GM19240 (cell line): Measurements from ENCODE around the gene SP6.
A peak's percentile ranks its signal among the peaks of the same experiment; 100 is the strongest.

Experiments used
- DNase-seq: peaks from one replicate; pipeline ENCODE4 v3.0.0; 2011; ENCODE audit warnings: low spot score; ENCODE audit not compliant: insufficient read length

SP6 gene

DNA sequence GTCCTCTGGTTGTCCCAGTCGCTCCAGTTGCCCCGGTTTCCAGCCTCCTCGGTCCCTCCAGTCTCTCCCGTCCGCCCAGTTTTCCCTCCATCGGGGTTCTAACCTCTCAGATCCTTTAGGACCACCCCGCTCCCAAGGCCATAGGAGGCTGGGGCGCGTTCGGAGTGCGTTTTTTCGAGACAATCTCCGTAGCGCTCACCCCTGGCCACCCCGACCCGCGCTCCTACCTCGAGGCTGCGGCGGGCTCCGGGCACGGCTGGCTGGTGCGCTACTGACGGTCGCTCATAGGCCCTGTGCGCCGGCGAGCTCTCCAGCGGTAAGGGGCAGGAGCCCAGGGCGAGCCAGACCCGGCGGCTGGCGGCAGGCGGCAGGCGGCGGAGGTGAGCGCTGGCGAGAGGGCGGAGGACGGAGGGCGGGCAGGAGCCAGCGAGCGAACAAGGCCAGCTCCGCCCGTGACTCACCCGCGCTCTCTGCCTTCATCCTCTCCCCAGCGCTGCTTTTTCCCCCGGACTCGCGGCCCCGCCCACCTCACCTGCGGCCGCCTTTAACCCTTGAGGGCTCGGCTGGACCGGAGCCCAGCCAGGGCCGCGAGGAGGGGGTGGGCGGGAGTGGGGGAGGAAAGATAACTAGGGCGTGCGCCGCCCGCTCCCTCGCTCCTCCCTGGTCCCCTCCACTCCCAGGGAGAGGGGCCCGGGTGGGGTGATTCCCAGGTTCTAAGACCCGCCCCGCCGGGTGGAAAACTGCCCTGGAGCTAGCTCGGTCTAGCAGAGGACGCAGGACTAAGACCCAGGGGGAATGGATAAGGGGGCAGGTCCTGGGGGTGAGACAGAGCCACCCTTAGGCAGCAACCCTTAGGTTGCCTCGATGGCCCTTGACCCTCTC lies at the start of gene SP6:
Gene SP6 (minus strand): TSS at position 472 of the 882 bp plus-strand sequence. CDS start 2,734 bp downstream, outside the sequence.
- no peak for DNase-seq

DNA sequence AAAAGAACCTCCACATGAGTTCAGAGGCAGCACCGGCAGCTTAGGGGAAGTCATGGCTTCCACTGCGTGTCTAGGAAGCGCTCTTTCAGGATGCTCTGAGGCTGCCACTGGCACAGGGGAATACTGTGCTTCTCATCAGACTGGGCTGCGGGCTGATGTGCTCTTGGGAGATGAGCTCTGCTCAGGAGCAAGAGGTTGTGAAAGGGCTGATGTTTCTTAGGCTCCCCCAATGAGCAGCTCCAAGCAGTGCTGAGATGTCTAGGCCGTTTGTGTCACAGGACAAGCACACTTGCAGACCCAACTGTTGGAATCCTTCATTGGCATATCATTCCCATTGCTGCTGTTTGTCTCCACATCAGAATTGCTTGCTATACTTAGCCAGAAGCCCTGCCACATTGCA lies 48.7 kb upstream of the SP6 start:
- DNase-seq, result no peak

DNA sequence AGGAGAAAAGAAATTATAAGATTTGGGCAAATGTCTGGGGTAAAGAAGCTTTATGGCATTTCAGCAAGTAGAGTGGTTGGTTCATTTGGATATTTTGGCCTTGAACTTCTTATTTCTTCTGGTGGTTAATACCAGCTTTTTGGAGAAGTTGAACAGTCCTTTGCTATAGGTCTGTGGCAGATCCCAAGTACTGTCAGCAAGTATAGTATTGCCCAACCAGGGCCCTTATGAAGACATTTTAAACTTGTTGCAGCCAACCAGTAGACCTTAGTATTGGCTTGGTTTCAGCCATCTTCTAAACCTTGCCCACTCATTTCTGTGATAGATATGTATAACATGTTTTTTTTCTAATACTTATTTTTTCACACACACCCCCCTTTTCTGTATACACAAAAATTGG lies 47.3 kb upstream of the SP6 start:
- no peak for DNase-seq

DNA sequence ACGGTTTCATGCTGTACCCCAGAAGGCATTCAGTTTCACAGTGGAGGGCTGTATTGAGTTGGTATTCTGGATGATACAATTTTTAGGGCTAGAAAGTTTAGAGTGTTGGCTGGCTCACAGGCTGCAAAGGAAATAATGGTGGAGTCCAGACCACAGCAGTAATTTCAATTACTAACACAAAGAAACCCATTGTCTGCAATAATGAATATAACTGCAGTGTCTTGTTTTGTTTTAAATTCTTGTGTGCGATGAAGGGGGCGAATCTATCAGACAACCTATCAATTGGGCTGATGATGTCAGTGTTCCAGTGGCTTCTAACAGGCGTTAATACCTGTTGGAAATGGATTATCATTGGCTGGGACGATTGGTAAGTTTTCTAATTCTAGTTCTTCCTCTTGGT lies 46.6 kb upstream of the SP6 start:
- no peak for DNase-seq

DNA sequence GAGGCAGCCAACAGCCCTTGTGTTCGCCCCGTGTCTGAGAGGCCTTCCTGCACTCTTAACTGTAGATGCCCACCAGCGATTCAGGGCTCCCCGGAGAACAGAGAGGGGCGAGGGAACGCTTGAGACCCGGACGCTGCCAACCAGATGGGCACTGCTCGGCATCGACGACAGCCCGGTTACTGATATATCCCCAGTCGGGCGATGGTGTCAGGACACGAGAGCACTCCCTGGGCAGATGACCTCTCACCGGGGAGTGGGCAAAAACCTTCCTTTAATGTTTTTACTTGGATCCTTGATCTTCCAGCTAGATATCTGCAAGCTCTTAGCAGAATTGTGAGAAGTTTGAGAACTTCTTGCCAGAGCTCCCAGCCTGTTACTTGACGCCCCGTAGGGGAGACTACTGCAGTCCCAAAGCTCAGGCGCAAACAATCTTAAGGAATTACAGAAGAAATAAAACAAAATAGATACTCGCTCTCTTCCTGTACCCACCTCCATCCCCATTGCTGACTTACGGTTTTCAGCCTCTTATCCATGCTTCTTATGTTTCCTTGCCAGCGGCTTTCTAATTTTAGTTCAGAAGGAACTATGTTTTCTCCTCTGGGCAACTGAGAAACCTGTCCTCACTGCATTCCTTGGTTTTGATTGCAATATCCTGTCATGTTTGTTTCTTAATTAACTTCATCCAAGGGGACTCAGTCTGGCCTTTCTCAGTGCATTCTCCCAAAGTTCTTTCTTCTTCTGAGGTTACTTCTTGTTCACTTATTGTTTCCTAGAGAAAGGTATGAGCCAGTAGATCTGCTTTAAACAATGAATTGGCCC lies 45.9 kb upstream of the SP6 start:
- no peak for DNase-seq

DNA sequence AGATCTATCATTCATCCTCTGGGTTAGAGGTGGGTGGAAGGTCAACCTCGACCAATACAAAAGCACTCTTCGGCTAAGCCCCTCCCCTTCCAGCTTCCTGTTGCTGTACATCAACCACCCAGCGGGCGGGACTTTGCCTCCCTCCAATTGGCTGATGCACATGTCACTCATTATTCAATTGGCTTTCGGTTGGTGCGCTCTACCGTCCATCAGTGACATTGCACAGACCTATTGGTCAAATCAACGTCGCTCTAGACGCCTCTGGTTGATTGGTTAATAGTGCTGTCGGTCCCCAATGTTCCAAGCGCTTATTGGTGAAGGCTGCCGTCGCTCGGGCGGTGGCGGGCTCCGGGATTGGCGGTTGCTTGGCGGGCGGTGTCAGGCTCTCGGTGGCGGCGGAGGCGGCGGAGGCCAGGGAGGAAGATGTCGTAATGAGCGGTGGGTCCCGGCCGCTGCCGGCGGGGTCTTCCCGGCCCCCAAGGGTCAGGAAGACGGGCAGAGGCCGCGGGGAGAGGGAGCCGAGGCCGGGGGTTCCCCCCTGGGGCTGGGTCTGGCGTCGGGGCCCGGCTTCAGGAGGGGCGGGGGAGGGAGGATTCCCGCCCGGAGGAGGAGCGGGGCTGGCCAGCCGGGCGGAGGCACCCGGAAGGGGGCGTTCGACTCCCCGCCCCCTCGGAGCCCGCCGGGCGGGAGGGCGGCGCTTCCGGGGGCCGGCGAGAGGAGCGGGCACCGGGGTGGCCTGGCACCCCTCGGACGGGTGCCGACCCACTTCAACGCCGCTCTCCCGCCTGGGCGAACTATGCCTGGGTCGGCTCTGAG lies 45.1 kb upstream of the SP6 start, which contains the start of gene SP2:
Gene SP2 (plus strand): TSS at position 381 of the 816 bp plus-strand sequence. CDS start 51 bp downstream, at position 432.
- peak; percentile 98 for DNase-seq

DNA sequence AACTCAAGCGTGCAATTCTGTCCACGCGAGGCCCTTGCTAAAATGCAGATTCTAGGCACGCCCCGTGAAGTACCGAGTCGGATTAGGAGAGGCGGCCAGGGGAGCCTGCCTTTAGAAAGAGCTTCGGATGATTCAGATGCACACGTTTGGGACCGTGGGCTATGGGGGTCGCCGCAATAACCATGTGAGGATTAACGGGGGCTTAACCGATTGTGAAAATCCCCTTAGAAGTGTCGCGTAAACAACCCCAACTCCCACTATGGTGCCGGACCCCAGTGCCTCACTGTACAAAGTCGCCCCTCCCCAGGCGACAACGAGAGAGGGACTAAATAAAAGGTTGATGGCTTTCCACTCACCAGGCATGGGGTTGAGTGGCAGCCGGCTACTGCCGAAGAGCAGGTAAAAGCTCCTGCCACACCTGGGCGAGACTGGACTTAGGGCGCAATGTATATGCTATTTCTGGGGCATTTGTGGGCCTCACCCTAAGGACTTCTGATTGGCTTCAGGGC lies 44.4 kb upstream of the SP6 start:
- no peak for DNase-seq

DNA sequence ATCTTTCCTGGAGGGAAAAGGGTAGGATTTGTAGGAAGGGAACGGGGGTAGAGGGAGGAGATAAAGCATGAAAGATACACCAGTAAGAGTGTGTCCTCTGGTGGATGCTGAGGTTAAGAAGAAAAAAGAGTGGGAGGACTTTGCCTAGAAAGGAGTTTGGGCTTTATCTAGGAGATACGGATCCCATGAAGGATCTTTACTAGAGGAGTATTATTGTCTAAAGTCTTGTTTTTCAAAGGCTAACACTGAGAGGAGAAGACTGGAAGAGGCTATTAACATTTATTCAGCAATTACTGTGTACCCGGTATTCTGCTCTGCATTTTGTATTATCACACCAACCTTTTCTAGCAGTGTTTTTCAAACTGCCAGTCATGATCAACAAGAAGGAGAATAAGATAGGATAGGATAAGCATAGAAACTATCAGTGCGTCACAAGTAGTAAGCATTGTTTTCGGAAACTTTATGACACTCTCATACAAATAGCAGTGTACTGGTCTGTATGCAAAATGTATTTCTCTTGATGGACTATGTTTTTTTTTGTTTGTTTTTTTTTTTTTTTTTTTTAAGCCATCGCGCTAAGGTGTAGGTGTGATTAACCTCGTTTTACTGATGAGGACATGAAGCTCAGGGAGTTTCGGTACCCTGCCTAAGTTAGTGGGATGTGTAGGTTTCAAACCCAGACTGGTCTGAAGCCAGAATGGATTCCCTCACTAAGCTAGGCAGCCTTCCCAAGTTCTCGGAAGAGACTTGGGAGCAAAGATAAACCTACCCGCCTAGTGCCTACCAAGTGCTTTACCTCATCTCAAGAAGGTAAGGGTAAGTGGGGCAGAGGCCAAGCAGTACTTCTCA lies 43.8 kb upstream of the SP6 start:
- DNase-seq, result no peak

DNA sequence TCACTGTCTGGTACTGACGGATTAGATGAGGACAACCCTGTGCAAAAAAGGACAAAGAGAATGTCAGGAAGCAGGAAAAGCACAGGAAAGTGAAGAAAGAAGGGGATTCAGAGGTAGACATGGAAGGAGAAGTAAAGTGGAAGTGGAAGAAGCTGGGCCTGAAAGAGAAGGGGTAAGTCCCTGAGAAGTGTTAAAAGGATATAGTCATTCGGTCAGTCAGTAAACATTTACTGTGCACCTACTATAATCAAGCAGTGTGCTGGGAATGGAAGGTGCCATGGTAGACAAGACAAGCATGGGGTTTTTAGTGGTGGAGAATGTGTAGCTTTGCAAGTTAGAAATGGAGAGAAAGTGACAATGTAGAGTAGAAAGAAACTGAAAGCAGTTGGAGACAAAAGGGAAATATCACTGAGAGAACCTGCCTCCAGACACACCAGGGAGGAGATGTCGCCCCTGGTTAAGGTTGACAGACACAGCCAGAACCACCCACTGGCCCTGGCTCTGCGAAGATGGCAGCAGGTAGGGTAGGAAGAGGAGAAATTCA lies 40.7 kb upstream of the SP6 start:
- no peak for DNase-seq

DNA sequence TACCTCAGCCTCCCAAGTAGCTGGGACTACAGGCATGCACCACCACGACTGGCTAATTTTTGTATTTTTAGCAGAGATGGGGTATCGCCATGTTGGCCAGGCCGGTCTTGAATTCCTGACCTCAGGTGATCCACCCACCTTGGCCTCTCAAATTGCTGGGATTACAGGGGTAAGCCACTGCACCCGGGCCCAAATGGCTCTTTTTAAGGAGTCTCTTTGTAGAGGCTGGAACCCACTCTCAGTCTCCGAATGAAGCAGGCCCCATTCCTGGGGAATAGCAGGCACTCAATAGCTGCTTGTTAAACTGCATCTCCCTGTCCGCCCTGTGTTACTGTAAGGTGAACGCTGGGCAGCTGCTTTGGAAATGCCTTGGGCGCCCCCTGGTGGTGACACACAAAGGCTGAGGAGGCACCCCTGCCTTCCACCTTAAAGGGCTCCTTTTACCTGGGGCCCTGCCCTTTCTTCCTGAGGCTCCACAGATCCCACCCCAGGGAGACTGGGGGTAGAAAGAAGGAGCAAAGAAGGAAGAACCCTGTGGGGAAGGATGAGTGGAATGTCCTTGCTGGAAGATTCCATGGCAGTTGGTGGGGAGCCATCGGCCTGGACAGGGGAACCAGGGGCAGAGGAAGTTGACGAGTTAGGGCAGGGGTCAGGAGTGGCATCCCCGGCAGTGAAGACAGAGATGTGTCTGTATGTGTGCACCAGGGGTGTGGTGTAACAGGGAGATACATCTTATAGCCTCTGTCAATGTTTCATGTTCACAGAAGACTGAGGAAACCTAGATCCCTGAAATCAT lies 39.0 kb upstream of the SP6 start:
- DNase-seq, result peak; percentile 73

DNA sequence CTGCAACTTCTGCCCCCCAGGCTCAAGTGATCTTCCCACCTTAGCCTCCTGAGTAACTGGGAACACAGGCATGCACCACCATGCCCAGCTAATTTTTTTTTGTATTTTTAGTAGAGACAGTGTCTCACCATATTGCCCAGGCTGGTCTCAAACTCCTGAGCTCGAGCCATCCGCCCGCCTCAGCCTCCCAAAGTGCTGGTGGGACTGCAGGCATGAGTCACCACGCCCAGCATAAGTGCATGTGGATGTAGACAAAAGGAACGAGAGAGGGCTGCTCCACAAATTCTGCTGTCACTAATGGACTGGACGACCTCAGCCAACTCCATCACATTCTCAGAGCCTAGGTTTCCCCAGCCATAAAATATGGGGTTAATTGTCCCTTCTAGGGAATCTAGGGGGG lies 37.3 kb upstream of the SP6 start:
- no peak for DNase-seq

DNA sequence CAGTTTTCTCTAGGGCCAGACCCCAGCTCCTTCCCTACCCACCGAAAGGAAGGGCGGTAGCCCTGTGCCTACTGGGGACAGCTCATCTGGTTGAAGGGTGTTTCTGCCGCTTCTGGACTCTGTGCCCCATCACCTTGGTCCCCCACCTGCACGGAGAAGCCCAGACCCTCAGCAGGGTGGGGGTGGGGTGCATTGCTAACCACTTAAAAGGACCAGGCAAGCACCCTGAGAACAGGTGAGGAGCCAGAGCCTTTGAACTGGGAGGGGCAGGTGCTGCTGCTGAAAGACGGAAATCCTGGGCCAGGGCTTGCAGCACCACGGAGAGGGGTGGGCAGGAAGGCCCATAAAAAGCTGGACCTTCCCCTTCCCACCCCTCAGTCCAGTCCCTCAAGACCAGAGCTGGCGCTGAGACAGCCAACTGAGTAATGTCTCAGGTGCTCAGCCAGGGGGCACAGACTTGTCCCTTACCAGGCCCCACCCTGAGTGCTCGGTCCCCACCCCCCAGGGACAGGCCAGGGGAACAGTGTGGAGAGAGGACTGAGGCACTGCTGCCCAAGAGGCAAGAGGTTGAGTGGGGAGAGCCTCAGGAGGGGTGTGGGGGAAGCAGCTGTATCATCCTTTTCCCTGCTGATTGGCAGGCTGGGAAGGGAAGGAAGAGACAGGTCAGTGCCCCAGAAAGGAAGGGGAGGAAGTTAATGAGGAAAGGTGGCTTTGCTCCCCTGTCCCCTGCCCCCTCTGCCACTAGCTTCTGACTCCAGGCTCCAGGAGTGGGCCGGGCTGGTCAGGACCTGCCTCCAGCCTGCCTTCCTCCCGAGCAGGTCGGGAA lies 34.2 kb upstream of the SP6 start:
- DNase-seq, result no peak

DNA sequence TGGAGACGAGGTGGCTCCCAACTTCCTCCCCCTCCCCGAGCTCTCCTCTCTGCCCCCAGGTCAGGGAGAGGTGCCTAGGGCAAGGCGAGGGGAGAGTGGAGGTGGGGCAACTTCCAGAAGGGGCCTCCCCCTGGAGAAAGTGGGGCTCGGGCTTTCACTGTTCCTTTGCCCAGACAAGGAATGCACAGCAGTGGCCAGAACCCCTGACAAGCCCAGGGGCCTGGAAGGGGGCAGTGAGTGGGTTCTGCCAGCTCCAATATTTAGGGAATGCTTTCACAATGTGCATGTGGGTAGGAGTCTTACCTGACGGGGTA lies 33.4 kb upstream of the SP6 start:
- DNase-seq, result no peak

DNA sequence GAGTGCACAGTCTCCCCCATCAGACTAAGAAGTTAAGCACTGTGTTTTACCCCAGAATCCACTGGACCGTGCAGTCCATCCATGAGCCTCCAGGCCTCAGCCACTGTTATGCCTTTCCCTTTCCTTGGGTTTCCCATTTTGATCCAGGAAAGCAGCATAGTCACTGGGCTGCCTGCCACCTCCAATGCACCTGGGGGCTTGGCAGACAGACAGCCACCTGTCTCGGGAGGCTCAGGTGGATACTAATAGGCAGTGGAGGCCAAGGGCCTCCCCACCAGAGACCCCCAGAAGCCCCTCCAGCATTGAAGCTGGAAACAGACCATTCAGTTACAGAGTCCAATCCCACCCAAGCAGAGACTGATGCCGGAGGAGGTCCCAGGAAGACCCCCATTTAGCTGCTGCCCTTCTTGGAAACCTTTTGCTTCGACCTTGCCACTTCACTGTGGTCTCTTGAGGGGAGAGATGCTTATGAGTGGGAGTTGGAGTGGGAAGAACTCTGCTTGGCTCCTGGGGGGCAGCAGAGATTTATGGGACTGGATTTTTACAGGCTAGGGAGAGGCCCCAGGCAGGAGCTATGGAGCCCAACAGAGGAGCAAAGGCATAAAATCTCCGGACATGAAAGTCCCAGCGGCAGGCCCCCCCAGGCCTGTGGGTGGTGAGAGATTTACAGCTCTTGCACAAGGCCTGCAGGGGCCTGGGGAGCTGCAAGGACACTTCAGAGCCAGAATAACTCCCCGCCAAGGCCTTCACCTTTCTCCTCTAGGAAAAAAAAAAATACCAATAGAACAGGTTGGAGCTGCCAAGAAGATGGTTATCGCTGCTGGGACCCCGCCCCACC lies 32.8 kb upstream of the SP6 start:
- no peak for DNase-seq

DNA sequence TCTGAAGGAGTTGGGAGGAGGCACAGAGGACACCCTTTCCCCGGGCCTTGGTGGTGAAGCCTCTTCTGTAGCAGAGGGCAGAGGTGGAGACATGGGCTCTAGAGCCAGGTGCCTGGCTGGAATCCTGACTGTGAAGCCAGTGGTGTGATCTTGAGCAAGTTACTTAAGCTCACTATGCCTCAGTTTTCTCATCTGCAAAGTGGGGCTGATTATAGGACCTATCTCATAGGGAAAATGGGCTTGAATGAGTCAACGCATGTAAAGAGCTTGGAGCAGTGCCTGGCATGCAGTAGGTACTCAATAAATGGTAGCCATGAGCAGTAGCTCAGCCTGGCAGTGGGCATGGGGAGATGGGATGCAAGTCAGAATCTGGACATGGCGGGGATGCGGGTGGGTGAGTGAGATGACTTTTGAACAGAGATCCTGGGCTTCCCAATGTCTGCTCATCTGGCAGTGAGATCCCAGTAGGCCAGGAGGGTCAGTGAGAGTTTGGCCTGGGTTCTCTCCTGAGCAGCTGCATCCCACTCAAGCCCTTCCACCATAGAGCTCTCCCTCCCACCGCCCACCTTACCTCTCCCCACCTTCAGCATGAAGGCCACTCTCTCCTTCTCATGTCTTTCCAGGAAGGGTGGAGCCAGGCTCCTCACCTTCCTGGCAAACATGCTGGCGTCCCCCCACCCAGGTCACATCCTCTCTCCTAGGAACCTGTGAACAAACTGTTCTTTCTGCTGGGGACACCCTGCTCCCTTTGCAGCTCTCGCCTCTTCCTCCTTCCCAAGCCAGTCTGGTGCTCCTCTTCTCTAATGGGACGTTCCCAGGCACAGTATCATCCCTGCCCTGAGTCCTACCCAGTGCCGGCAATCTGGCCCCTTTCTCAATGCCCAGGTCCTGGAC lies 32.0 kb upstream of the SP6 start:
- DNase-seq, result no peak

DNA sequence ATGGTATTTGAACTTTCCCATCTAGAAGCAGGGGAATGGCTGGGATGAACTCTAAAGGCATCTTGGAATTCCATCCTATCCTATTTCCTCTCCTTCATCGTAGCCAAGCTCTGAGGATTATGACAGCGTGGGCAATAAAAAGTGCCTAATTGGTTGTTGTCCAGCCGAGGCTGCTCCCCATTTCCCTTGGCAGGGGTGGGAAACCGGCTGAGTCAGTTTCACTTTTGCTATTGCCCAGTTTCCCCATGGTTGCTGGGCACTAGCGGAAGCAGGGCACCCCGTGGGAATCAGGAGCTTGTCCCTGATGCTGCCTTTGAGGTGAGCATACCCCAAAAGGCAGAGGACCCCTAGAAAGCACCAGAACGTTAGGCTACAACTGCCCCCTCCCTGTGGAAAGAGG lies 31.3 kb upstream of the SP6 start:
- DNase-seq, result no peak
